Thyroid gland (tissue), 4 donors: ENCODE data around the gene SULT6B1. TPM values are rescaled to one million over a fixed set of nuclear protein-coding genes. Genes with fewer than 3 reads are reported as not detected.

ENCODE experiments used
- DNase-seq, 2 donors: peaks; one replicate each; pipeline ENCODE4 v3.0.0-alpha.2; 2019
- H3K27ac ChIP-seq, 3 donors: fragments of 200-600 bp; sonication (generic); 1 replicate in 2 of 3; 2 replicates in 1 of 3; pipeline ENCODE4 v1.5.1; 2016 to 2019; ENCODE audit warnings: mild to moderate bottlenecking in 1 of 3, moderate library complexity in 1 of 3
- H3K27me3 ChIP-seq: fragments of 200-600 bp; sonication (generic); one replicate; pipeline ENCODE4 v1.5.1; 2019
- H3K36me3 ChIP-seq, 2 donors: fragments of 200-600 bp; sonication (generic); one replicate each; pipeline ENCODE4 v1.5.1; 2016 to 2019
- H3K4me1 ChIP-seq, 2 donors: fragments of 200-600 bp; sonication (generic); one replicate each; pipeline ENCODE4 v1.5.1; 2017 to 2019
- H3K4me3 ChIP-seq, 3 donors: fragments of 200-600 bp; sonication (generic); replicated peaks in 1 of 3; 1 replicate in 2 of 3; 2 replicates in 1 of 3; pipeline ENCODE4 v1.5.1; 2016; ENCODE audit warnings: mild to moderate bottlenecking in 1 of 3
- H3K9me3 ChIP-seq: fragments of 200-600 bp; sonication (generic); one replicate; pipeline ENCODE4 v1.5.1; 2017
- CTCF ChIP-seq, 6 experiments: fragments of 200-600 bp in 3 of 6; fragments of 450-650 bp in 3 of 6; sonication (generic) in 3 of 6; IDR thresholded peaks; one replicate each; pipeline ENCODE4 v1.5.1; 2016 to 2019; ENCODE audit warnings: antibody characterized with exemption in 6 of 6, mild to moderate bottlenecking in 2 of 6, inconsistent platforms in 1 of 6, moderate library complexity in 1 of 6
- POLR2A ChIP-seq, 2 donors: fragments of 450-650 bp; IDR thresholded peaks; one replicate each; pipeline ENCODE4 v1.6.1; 2017; ENCODE audit warnings: antibody characterized with exemption in 2 of 2, mild to moderate bottlenecking in 2 of 2, moderate library complexity in 1 of 2
- WGBS, 2 donors: methylation state at CpG; one replicate each; pipeline ENCODE4 v1.1.5; 2017; 5-methylcytosine and 5-hydroxymethylcytosine counted together
- intact Hi-C: fragments of 100-400 bp; cut with DNase I; formaldehyde crosslinking; loops from one replicate; pipeline ENCODE4 v1.15.1; 2023
- total RNA-seq, 4 donors: library from RNA; depleted of rRNA; stranded (reverse); fragments of >200 nt; gene quantifications; one replicate each; pipeline ENCODE4 v1.2.3, GENCODE V29; 2016

The SULT6B1 gene
- total RNA-seq, 4 donors from 2014 or later: not detected

GRCh38 chr2:37191253-37191652 lies 2.8 kb upstream of the SULT6B1 start:
- TF ChIP-seq POLR2A (IDR thresholded peaks at IDR 0.05) (no peak), CTCF (IDR thresholded peaks at IDR 0.05) (no peak)
- WGBS, 2 donors: 73 to 75% methylated on average over 4 of the region's 4 CpGs
- H3K4me3 ChIP-seq: no peak overlapping the region
- no peak for DNase-seq
- no peaks in the 10 kb centered on the region for H3K36me3 ChIP-seq
- intact Hi-C loops: no loop called here
- no peaks in the 10 kb centered on the region for H3K4me1 ChIP-seq
- no peaks in the 10 kb centered on the region for H3K27me3 ChIP-seq
- no peak overlapping the region for H3K27ac ChIP-seq
- H3K9me3 ChIP-seq: no peaks in the 10 kb centered on the region

- DNase-seq: no peak
- no peaks in the 10 kb centered on the region for H3K27me3 ChIP-seq
- H3K4me1 ChIP-seq: no peaks in the 10 kb centered on the region
- 75 to 80% methylated on average over 4 of the region's 4 CpGs for WGBS, 2 donors
- TF ChIP-seq CTCF (IDR thresholded peaks at IDR 0.05) (no peak), POLR2A (IDR thresholded peaks at IDR 0.05) (no peak)
- H3K9me3 ChIP-seq: no peaks in the 10 kb centered on the region
- intact Hi-C loops: no loop called here
- H3K4me3 ChIP-seq: no peak overlapping the region
- H3K36me3 ChIP-seq: no peaks in the 10 kb centered on the region
- H3K27ac ChIP-seq: no peak overlapping the region
These were observed 1.8 kb upstream of the SULT6B1 start for GRCh38 chr2:37190290-37190689.

- DNase-seq: no peak
- H3K36me3 ChIP-seq: no peaks in the 10 kb centered on the region
- 80 to 81% methylated on average over 6 of the region's 6 CpGs for WGBS, 2 donors
- TF ChIP-seq CTCF (IDR thresholded peaks at IDR 0.05) (no peak), POLR2A (IDR thresholded peaks at IDR 0.05) (no peak)
- H3K9me3 ChIP-seq: no peaks in the 10 kb centered on the region
- no peaks in the 10 kb centered on the region for H3K27me3 ChIP-seq
- H3K4me3 ChIP-seq: no peak overlapping the region
- H3K4me1 ChIP-seq: no peaks in the 10 kb centered on the region
- intact Hi-C loops: no loop called here
- H3K27ac ChIP-seq: no peak overlapping the region
These were observed 1.1 kb upstream of the SULT6B1 start for GRCh38 chr2:37189452-37190153.

- 58 to 66% methylated on average over 17 of the region's 17 CpGs for WGBS, 2 donors
- Histone ChIP-seq H3K9me3 (no peaks in the 10 kb centered on the region), H3K36me3 (no peaks in the 10 kb centered on the region), H3K4me3 (no peak overlapping the region), H3K27ac (no peak overlapping the region), H3K4me1 (no peaks in the 10 kb centered on the region), H3K27me3 (no peaks in the 10 kb centered on the region)
- intact Hi-C loops: no loop called here
- peak in 1 of 2 donors; percentile 15 for DNase-seq
- TF ChIP-seq POLR2A (IDR thresholded peaks at IDR 0.05): no peak
- TF ChIP-seq CTCF (IDR thresholded peaks at IDR 0.05): no peak
These were observed 6.5 kb downstream of the SULT6B1 start for GRCh38 chr2:37181726-37182684.

- Histone ChIP-seq H3K27ac (no peak overlapping the region), H3K9me3 (no peaks in the 10 kb centered on the region), H3K4me3 (no peak overlapping the region), H3K36me3 (no peaks in the 10 kb centered on the region), H3K27me3 (no peaks in the 10 kb centered on the region), H3K4me1 (no peaks in the 10 kb centered on the region)
- 91 to 94% methylated on average over 5 of the region's 5 CpGs for WGBS, 2 donors
- TF ChIP-seq POLR2A (IDR thresholded peaks at IDR 0.05): no peak
- TF ChIP-seq CTCF (IDR thresholded peaks at IDR 0.05): no peak
- intact Hi-C loops: no loop called here
- DNase-seq: no peak
These were observed 7.8 kb downstream of the SULT6B1 start for GRCh38 chr2:37180640-37181039.
